GM12873 (cell line): ENCODE results near the gene EFCC1.

Experiments
- CTCF ChIP-seq: IDR thresholded peaks from 2 replicates; pipeline ENCODE4 v1.5.1; 2012; ENCODE audit warnings: low read depth, mild to moderate bottlenecking, moderate library complexity, low read length, control low read depth; ENCODE audit not compliant: insufficient read depth; ENCODE audit errors: missing control alignments

The EFCC1 gene

GRCh38 chr3:128988286-128988685 is 12.8 kb upstream of the EFCC1 start:
- TF ChIP-seq CTCF = no peak

GRCh38 chr3:128991355-128991895 is 9.7 kb upstream of the EFCC1 start:
- TF ChIP-seq CTCF = no peak

- TF ChIP-seq CTCF = no peak
Observed at GRCh38 chr3:128992926-128993460, 8.1 kb upstream of the EFCC1 start.

GRCh38 chr3:128993461-128994172 is 7.5 kb upstream of the EFCC1 start, which contains the start of gene CFAP92:
Gene CFAP92, minus strand, starts transcription at chr3:128994076. Its CDS starts 772 bp downstream, at chr3:128993304.
- TF ChIP-seq CTCF = no peak

GRCh38 chr3:128994173-128994512 is 7.0 kb upstream of the EFCC1 start:
- no peak for TF ChIP-seq CTCF

GRCh38 chr3:128994581-128995546 is 6.2 kb upstream of the EFCC1 start:
- TF ChIP-seq CTCF = no peak

- TF ChIP-seq CTCF = no peak
Observed at GRCh38 chr3:128995737-128996136, 5.4 kb upstream of the EFCC1 start.
